CD1c-positive myeloid dendritic cell (primary cell): Measurements from ENCODE around the gene ERICH4.
"Not testable (repeated sequence)": the region's sequence is repeated elsewhere in the genome, so short reads cannot be mapped to it uniquely, and the experiment has no call there.

Experiments used
- DNase-seq: peaks from one replicate; pipeline ENCODE4 v3.0.0-alpha.2; 2016; ENCODE audit errors: extremely low spot score

Gene ERICH4

GRCh38 chr19:41478875-41479756, 36.2 kb downstream of the ERICH4 start:
- no peak for DNase-seq

GRCh38 chr19:41479757-41480191, 36.8 kb downstream of the ERICH4 start:
- no peak for DNase-seq

- DNase-seq, result no peak
These were observed 37.4 kb downstream of the ERICH4 start for GRCh38 chr19:41480336-41480735.

GRCh38 chr19:41484822-41485221, 41.9 kb downstream of the ERICH4 start:
- no peak for DNase-seq

GRCh38 chr19:41486953-41487352, 44.0 kb downstream of the ERICH4 start:
- not testable (repeated sequence) for DNase-seq

GRCh38 chr19:41492843-41493242, 49.9 kb downstream of the ERICH4 start:
- DNase-seq, result no peak
